PFSK-1 (cell line): Measurements from ENCODE around the gene RFT1.

Source experiments
- FOXP2 ChIP-seq: optimal IDR thresholded peaks from 2 replicates; pipeline ENCODE3; 2011; ENCODE audit warnings: borderline replicate concordance, control low read depth, inconsistent platforms; ENCODE audit not compliant: insufficient read depth; ENCODE audit errors: extremely low read length, extremely low read depth
- POLR2AphosphoS5 ChIP-seq: IDR thresholded peaks from 2 replicates; pipeline ENCODE4 v1.6.1; 2012; ENCODE audit warnings: low read depth, mild to moderate bottlenecking, control low read depth, low read length, moderate library complexity
- SIN3A ChIP-seq: IDR thresholded peaks from 2 replicates; pipeline ENCODE4 v1.6.1; 2012; ENCODE audit warnings: mild to moderate bottlenecking, low read length, moderate library complexity, borderline replicate concordance; ENCODE audit not compliant: insufficient read depth
- TAF1 ChIP-seq: IDR thresholded peaks from 2 replicates; pipeline ENCODE4 v1.6.1; 2012; ENCODE audit warnings: low read length, control low read depth, borderline replicate concordance; ENCODE audit not compliant: insufficient read depth
- TF ChIP-seq, protein P1 (sequence below), 2 experiments: IDR thresholded peaks; 2 replicates each; pipeline versions ENCODE4 v1.6.1 to v1.8.0; 2011 to 2012; ENCODE audit warnings: low read depth in 2 of 2, low read length in 2 of 2, control low read depth in 1 of 2, inconsistent platforms in 1 of 2, mild to moderate bottlenecking in 1 of 2, moderate library complexity in 1 of 2; ENCODE audit not compliant: insufficient read depth in 1 of 2

Gene RFT1

DNA sequence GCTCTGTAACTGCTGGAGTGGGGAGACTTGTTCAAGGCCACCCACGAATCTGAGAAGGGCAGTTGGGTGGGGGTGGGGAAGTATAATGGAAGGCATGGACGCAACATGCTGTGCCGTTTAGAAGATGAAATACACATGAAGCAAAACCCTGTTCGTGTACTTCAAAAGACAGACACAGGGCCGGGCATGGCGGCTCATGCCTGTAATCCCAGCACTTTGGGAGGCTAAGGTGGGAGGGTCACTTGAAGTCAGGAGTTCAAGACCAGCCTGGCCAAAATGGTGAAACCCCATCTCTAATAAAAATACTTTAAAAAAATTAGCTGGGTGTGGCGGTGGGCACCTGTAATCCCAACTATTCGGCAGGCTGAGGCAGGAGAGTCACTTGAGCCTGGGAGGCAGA is 47.5 kb downstream of the RFT1 start:
- TF ChIP-seq, protein P1, sequence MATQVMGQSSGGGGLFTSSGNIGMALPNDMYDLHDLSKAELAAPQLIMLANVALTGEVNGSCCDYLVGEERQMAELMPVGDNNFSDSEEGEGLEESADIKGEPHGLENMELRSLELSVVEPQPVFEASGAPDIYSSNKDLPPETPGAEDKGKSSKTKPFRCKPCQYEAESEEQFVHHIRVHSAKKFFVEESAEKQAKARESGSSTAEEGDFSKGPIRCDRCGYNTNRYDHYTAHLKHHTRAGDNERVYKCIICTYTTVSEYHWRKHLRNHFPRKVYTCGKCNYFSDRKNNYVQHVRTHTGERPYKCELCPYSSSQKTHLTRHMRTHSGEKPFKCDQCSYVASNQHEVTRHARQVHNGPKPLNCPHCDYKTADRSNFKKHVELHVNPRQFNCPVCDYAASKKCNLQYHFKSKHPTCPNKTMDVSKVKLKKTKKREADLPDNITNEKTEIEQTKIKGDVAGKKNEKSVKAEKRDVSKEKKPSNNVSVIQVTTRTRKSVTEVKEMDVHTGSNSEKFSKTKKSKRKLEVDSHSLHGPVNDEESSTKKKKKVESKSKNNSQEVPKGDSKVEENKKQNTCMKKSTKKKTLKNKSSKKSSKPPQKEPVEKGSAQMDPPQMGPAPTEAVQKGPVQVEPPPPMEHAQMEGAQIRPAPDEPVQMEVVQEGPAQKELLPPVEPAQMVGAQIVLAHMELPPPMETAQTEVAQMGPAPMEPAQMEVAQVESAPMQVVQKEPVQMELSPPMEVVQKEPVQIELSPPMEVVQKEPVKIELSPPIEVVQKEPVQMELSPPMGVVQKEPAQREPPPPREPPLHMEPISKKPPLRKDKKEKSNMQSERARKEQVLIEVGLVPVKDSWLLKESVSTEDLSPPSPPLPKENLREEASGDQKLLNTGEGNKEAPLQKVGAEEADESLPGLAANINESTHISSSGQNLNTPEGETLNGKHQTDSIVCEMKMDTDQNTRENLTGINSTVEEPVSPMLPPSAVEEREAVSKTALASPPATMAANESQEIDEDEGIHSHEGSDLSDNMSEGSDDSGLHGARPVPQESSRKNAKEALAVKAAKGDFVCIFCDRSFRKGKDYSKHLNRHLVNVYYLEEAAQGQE (IDR thresholded peaks at IDR 0.05; ENCODE audit: insufficient read depth in 1 of 2, low read depth in 2 of 2, low read length in 2 of 2) = no peak

DNA sequence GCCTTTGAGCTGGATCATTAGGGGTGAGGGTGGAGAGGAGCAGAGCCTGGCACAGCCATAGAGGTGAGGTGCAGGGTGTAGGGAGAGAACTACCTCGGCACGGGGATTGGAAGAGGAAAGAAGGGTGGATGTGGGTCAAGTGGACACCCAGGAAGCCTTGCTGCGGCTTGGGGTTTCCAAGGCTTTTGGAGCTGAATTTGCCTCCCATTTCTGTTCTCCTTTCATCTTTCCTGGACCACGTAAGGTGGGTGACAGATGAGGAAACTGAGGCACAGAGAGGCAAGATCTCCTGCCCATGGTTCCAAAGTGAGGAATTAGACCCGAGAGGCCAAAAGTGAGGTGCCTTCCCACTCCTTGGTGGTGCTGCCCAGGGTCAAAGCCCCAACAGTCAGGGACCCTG is 48.9 kb downstream of the RFT1 start:
- TF ChIP-seq SIN3A (no peak), POLR2AphosphoS5 (no peak), TAF1 (no peak), FOXP2 (no peak)
- TF ChIP-seq, protein P1 (IDR thresholded peaks at IDR 0.05; ENCODE audit: insufficient read depth in 1 of 2, low read depth in 2 of 2, low read length in 2 of 2) = no peak

DNA sequence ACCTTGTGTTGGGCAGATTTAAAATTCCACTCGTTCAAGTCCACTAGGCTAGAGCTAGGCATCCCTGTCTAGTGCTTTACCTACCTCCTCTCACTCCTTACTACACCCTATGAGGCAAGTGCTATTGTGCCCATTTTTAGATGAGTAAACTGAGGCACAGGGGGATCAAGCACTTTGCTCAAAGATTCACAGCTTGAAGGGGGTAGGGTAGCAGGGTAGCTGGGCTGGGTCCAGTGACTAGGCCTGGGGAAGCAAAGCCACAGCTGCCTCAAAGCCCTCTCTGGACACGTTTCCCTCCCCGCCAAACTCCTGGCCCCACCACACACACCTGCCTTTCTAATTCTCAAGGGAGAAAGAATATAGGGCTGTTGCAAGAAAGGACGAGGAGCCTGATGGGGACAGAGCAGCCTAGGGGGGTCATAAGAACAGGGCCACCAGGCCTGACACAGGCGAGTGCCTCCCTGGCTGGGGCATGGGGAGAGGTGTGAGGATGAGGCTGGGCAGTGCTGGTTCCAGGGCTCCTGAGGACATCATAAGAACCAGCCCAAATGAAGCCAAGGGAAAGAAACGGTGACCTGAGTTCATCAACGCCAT is 49.5 kb downstream of the RFT1 start:
- TF ChIP-seq TAF1 (no peak), POLR2AphosphoS5 (no peak), SIN3A (no peak), FOXP2 (no peak)
- TF ChIP-seq, protein P1 (IDR thresholded peaks at IDR 0.05; ENCODE audit: insufficient read depth in 1 of 2, low read depth in 2 of 2, low read length in 2 of 2) = no peak

DNA sequence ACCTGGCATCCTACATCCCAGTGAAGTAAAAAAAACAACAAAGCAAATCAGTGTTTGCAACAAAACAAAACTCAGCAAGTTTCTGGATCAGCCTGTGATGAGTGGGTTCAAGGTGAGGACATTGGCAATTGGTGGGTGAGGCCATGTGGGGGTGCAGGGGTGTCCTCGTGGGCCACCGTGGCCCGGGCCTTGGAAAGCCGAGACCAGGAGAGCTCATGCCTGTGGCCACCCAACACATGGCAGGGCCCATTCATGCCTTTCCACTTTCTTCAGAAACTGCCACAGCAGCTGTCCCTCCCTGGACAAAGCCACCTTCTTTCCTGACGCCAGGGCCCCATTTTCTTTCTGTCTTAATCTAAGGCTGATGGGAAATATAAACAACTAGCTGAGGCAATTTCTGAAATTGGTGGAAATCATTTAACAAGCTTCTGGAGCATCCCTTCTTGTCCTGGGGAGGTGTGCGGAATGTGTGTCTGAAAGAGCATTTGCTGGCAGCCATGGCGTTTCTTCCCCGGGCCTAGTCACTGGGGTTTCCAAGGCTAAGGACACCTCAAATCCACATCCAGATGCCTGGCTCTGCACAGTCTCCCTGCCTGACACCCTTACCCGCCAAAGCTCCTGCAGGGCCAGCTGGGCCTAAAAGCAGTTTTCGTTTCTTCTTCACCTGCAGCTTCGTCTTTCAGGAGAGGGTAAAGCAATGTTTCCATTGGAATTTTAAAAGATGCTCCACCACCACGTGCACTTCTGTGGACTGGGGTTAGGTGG is 50.3 kb downstream of the RFT1 start:
- no peak for TF ChIP-seq POLR2AphosphoS5
- no peak for TF ChIP-seq TAF1

DNA sequence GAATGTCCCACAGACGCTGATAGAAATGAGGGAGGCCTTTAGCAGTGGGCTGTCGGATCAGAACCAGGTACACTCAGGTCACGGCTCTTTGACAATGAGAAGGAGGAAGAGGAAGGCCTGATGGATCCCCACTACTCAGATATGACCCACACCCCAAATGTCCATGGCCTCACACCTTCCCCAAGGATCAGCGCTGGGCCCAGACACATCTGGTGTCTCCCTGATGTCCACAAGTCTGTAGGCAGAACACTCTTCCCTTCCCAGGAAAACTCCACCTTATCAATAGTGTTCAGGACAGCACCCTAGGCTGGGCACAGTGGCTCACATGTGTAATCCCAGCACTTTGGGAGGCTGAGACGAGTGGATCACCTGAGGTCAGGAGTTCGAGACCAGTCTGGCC is 51.1 kb downstream of the RFT1 start:
- TF ChIP-seq POLR2AphosphoS5 = no peak
- TF ChIP-seq TAF1 = no peak
- TF ChIP-seq, protein P1 (IDR thresholded peaks at IDR 0.05; ENCODE audit: insufficient read depth in 1 of 2, low read depth in 2 of 2, low read length in 2 of 2) = no peak
- TF ChIP-seq SIN3A = no peak
